GM18868 (cell line): ENCODE results near the gene PARP8.

Source experiments
- ATAC-seq: cut with Tn5 transposase; IDR thresholded peaks from one replicate; pipeline ENCODE4 v1.9.1; 2021; ENCODE audit warnings: mild to moderate bottlenecking, moderate library complexity; ENCODE audit not compliant: unreplicated experiment

PARP8 gene

DNA sequence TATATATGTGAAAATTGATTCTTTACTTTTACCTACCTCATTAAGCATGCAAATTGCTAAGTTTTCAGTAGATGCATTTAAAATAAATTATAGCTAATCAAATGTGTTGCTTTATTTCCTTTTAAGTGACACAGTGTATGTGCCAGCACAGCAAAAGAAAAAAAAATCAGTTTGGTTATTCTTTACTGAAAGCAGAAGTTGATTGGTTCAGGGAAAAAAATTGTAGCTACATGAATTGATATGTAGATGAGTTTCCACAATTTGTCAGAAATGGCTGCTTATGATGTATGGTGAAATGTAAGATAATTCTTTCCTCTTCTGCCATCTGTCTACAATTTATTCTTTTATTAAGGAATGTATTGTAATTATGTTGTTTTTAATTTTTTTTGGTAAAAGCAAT is 57.8 kb downstream of the PARP8 start:
- no peak for ATAC-seq

DNA sequence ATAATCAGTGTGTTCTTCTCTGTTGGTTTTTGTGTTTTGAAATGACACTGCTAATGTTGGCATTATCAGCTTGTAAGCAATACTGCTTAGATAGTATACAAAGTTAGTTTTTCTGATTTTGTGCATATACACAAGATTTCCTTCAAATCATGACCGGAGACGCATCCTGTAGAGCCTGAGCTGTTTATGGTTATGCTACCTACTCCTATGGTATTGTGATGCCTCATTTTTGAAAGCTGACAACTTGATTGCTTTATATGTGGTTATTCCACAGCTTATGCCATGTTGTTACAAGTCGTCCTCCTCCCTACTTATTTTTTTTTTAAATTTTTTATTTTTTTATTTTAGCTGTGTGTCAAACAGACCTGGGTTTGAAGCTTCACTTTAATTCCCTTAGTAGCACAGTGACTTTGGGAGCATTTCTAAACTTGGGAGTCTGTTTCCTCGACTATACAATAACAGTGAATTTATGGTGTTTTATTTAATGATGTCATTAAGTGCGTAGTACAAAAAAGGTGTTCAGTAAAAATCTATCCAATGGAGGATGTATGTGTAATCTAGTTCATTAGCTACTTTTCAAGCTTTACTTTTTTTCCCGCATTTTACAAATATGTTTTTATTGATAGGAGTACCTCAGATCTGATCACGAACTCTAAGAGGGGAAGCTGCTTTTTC is 59.5 kb downstream of the PARP8 start:
- no peak for ATAC-seq

DNA sequence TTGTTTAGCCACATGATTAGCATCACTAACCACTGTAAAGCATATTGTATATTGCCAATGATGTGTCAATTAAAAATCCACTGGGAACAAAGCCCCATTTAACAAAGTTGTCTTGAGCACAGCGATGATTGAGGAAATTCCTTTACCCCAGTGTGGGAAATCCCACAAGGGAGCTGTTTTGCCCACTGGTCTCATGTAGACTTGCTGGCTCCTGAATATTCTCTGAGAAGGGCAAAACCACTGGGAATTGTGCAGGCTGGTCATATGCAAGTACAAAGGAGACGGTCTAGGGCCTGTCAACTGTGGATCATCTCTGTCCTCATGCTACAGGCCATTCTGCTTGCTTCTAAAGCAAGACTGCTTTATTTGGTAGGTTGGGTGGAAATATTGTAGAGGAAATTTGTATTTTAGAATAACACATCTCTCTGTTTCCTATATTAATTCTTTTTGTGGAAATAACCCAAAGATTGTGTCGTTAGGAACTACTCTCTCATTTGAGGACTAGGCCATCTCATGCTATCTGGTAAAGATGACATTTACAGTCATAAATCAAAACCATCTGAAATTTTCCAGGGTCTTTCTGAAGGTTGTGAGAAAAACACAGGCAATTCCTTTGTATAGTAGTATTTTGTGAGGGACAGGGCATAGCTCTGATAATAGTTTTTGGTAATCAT is 60.2 kb downstream of the PARP8 start:
- peak; percentile 35 for ATAC-seq

DNA sequence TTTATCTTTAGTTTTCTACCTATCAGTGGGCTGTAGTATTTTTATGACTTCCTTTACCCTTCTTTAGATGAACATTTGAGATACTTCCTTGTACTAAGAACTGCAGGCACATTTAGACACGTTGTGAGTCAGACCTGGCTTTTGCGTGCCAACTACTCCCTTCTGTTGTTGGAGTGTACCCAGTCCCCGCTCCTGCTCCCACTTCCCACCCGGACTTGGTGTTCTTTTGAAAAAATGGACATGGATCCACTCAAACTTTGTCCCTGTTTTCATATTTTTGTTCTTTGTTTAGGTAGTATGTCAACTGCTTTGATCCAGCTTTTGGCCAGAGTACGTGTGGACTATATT is 60.7 kb downstream of the PARP8 start:
- peak; percentile 94 for ATAC-seq

- ATAC-seq, result no peak
These were observed 61.4 kb downstream of the PARP8 start for GRCh38 chr5:50727845-50728244.

DNA sequence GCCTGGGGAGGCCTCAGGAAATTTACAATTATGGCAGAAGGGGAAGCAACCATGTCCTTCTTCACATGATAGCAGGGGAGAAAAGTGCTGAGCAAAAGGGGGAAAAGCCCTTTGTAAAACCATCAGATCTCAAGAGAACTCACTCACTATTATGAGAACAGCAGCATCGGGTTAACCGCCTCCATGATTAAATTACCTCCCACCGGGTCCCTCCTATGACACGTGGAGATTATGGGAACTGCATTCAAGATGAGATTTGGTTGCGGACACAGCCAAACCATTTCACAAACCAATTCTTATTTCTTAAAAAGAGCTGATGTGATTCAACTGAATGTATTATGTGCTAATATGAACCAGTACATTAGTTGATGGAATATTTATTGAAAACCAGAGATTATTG is 63.9 kb downstream of the PARP8 start:
- no peak for ATAC-seq

DNA sequence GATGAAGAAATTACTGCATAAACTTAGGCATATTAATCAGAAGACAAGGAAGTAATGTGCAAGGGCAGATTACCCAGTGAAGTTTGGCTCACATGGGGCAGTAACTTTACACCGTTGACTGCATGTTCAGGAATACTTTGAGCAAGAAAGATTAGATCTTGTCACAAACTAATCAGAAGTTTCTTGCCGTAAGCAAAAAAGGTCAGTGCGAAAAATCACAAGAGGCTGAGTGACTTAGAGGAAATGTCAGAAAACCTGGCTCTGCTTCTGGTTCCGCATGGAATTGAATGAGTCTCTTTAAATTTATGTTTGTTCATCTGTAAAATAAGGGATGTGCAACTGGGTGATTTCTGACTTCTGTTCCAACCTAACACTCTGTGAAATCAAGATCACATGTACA is 64.4 kb downstream of the PARP8 start:
- ATAC-seq, result no peak

DNA sequence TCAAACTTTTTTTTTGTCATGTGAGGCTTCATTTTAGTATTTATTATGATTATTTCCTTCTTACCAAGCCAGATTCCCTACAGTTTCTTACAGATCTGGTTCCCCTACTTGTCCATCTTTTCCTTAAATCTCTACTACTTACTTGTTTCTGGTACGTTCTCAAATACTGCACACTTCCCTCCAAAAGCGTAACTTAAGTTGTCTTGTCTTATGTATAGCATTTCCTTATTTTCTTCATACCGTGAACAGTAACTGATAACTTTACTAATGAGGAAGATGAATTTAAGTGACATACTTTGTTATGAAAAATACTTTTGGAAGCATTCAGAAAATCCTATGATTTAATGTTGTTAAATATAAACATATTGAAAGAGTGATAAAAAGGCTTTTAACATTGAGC is 67.3 kb downstream of the PARP8 start:
- no peak for ATAC-seq

GRCh38 chr5:50738864-50739263 is 72.4 kb downstream of the PARP8 start:
- ATAC-seq, result no peak

GRCh38 chr5:50740832-50741231 is 74.4 kb downstream of the PARP8 start:
- ATAC-seq, result no peak

- ATAC-seq, result peak; percentile 73
These were observed 78.3 kb downstream of the PARP8 start for GRCh38 chr5:50744776-50745175.

- peak; percentile 22 for ATAC-seq
These were observed 78.9 kb downstream of the PARP8 start for GRCh38 chr5:50745221-50745910.

DNA sequence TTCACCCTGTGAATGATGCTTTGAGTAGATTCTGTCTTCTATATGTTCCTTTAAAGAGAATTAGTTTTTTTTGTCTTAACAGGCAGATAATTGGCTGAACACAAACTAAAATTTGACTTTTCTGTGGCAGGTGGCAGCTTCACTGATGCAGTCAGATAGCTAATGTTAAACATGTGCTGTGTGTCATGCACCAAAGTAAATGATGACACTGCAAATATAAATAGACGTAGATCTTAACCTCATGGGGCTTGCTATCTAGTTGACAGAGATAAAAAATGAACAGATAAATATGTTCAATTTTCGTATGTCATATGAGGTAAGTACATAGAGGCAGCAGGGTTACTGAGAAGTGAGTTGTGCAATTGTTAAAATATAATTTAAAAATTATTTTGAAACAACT is 82.7 kb downstream of the PARP8 start:
- no peak for ATAC-seq

GRCh38 chr5:50749873-50750272 is 83.4 kb downstream of the PARP8 start:
- no peak for ATAC-seq

DNA sequence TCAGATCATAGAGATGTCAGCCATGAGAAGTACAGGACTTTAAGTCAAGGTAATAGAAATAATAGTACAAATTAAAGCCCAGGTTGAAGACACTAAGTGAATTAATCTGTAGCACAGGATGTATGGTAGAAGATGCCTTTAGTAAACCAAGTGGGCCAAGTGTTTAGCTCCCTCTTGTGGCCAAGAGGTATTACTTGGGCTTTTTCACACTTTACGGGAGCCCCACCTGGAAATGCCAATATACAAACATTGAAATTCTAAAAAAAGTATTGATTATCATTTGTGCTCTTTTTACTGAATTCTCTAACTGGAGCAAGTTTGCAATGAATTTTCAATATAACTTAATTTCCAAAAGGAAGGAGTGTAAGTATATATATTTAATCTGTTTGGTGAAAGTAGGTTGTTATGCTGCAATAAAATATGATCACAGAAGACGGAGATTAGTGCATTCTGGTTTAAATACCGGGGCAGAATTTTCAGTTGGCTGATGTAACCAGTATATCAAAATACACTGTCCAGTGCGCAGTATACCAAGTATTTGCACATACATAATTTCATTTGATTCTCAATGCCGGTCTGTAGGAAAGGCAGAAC is 84.7 kb downstream of the PARP8 start:
- peak; percentile 92 for ATAC-seq

DNA sequence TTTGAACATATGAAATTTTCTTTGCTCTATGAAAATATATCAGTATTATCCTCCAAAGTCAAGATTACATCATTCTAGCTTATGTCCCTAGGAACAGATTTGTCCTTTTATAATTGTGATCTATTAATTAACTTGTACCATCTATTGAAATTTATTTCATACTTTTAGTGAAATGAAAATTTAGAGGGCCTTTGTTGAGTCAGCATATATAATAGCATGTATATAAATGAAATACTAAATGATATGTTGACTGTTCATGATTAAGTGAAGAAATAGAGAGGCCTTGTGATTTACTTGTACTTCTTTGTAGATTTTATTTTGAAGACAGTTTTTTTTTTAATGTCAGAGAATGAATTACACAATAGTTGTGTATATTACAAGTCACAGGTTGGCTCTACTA is 86.4 kb downstream of the PARP8 start:
- no peak for ATAC-seq

- no peak for ATAC-seq
These were observed 93.3 kb downstream of the PARP8 start for GRCh38 chr5:50759526-50760270.

- ATAC-seq, result no peak
These were observed 96.9 kb downstream of the PARP8 start for GRCh38 chr5:50763351-50763750.

DNA sequence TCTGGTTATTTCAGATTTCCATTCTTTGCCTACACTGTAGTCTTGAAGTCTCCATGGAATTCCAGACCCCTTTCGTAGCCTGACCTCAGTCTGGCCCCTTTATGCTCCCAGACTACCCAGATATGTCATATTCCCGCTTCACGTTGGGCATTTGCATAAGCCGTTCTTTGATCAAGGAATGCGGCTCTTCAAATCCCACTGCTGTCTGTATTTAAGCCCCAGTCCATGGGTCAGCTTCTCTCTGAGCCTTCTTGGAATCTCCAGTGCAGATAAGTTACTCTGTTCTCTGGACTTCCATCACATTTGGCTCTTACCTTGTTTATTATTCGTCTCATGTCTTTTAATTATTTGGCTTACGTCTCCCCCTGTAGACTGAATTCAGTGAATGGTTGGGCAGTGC is 97.4 kb downstream of the PARP8 start:
- no peak for ATAC-seq

DNA sequence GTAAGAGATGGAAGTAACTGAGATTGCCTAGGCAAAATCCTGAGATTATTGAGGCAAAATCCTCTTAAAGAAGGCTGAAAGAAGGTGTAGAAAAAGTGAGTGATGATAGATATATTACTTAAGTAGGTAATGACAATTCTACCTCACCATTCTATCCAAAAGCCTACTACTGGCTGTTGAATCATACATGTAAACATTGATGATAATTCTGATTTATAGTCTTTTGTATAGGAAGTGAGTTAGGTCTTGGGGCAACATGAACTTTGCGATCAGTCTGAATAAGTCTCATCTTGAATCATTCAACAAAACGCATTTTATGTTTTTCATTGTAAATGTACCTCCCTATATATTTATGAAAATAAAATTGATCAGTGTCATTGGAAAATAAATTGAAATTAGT is 99.6 kb downstream of the PARP8 start:
- ATAC-seq, result no peak

DNA sequence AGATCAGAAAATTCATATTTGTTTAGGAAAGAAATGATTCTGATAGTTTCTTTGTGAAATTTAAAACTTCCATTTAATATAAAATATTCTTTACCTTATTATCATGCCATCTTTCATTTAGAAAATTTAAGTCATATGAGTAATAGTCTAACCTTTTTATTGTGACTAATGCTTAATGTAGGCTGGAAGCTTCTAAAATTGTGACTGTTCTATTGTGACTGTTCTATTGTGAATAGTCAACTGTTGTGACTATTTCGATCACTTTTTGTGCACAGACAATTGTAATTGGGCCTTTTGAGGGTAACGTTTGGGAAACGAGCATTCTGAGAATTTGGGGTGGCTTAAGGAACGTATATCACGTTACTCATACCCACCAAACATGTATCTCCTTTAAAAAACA is 100.0 kb downstream of the PARP8 start:
- no peak for ATAC-seq
